Astrocyte (in vitro differentiated cells and primary cell): Measurements from ENCODE around the gene MOSPD3. TPM values are rescaled to one million over a fixed set of nuclear protein-coding genes. Genes with fewer than 3 reads are reported as not detected.
A peak's percentile ranks its signal among the peaks of the same experiment; 100 is the strongest.

ENCODE experiments used
- DNase-seq: peaks from one replicate; pipeline ENCODE4 v3.0.0-alpha.2; 2010; ENCODE audit warnings: low read depth
- FAIRE-seq: peaks from 2 replicates; lab custom pipeline; 2011; peaks lifted over from hg19 to GRCh38; lab: Jason Lieb, UNC
- H2AFZ ChIP-seq: 2 replicates; pipeline ENCODE4 v1.6.0; 2012; ENCODE audit warnings: low read depth, low read length, inconsistent platforms
- H3K27ac ChIP-seq: 2 replicates; pipeline ENCODE4 v1.5.1; 2011; ENCODE audit warnings: low read depth, low read length, inconsistent platforms
- H3K27me3 ChIP-seq: 2 replicates; pipeline ENCODE4 v1.6.0; 2011; ENCODE audit warnings: low read length, inconsistent platforms; ENCODE audit not compliant: insufficient read depth
- H3K36me3 ChIP-seq: 2 replicates; pipeline ENCODE4 v1.5.1; 2011; ENCODE audit warnings: low read length, inconsistent platforms; ENCODE audit not compliant: insufficient read depth
- H3K4me1 ChIP-seq: 2 replicates; pipeline ENCODE4 v1.5.1; 2011; ENCODE audit warnings: low read length, inconsistent platforms; ENCODE audit not compliant: insufficient read depth
- H3K4me2 ChIP-seq: 2 replicates; pipeline ENCODE4 v1.6.0; 2012; ENCODE audit warnings: low read length, inconsistent platforms
- H3K4me3 ChIP-seq: 2 replicates; pipeline ENCODE4 v1.5.1; 2011; ENCODE audit warnings: low read depth, mild to moderate bottlenecking, low read length, inconsistent platforms; ENCODE audit not compliant: insufficient read depth
- H3K79me2 ChIP-seq: 2 replicates; pipeline ENCODE4 v1.6.0; 2012; ENCODE audit warnings: mild to moderate bottlenecking, low read length, inconsistent platforms; ENCODE audit not compliant: insufficient read depth
- H3K9ac ChIP-seq: 2 replicates; pipeline ENCODE4 v1.6.0; 2012; ENCODE audit warnings: mild to moderate bottlenecking, low read length, inconsistent platforms
- H3K9me3 ChIP-seq: 2 replicates; pipeline ENCODE4 v1.5.1; 2012; ENCODE audit warnings: low read depth, mild to moderate bottlenecking, low read length, inconsistent platforms; ENCODE audit not compliant: insufficient read depth
- H4K20me1 ChIP-seq: 2 replicates; pipeline ENCODE4 v1.6.0; 2012; ENCODE audit warnings: low read length, inconsistent platforms; ENCODE audit not compliant: insufficient read depth
- H3K27ac Mint-ChIP-seq: one replicate; pipeline ENCODE4 v1.8.0; 2021; ENCODE audit warnings: mild to moderate bottlenecking, mixed read lengths; ENCODE audit not compliant: unreplicated experiment
- H3K27me3 Mint-ChIP-seq: one replicate; pipeline ENCODE4 v1.8.0; 2021; ENCODE audit warnings: low read depth, mixed read lengths; ENCODE audit not compliant: unreplicated experiment
- H3K36me3 Mint-ChIP-seq: one replicate; pipeline ENCODE4 v1.8.0; 2021; ENCODE audit warnings: low read depth, mixed read lengths; ENCODE audit not compliant: unreplicated experiment
- H3K4me1 Mint-ChIP-seq: one replicate; pipeline ENCODE4 v1.8.0; 2021; ENCODE audit warnings: low read depth, mixed read lengths; ENCODE audit not compliant: unreplicated experiment
- H3K4me3 Mint-ChIP-seq: one replicate; pipeline ENCODE4 v1.8.0; 2021; ENCODE audit warnings: mild to moderate bottlenecking, moderate library complexity, mixed read lengths; ENCODE audit not compliant: unreplicated experiment
- H3K9me3 Mint-ChIP-seq: one replicate; pipeline ENCODE4 v1.8.0; 2021; ENCODE audit warnings: mild to moderate bottlenecking, mixed read lengths; ENCODE audit not compliant: unreplicated experiment
- CTCF ChIP-seq: IDR thresholded peaks from 2 replicates; pipeline ENCODE4 v1.5.1; 2011; ENCODE audit warnings: low read depth, mild to moderate bottlenecking, inconsistent platforms, low read length, moderate library complexity; ENCODE audit not compliant: insufficient read depth
- EZH2 ChIP-seq: IDR thresholded peaks from 2 replicates; pipeline ENCODE4 v1.6.1; 2012; ENCODE audit warnings: mild to moderate bottlenecking, low read length, inconsistent platforms; ENCODE audit not compliant: insufficient read depth
- total RNA-seq: library from RNA; stranded (reverse); gene quantifications from 2 replicates; pipeline ENCODE4 v1.2.1, GENCODE V29; 2021

The MOSPD3 gene
- total RNA-seq, 1 donor from 2014 or later, result 18.8 TPM

- Histone ChIP-seq H3K9ac (no peak overlapping the region), H3K4me1 (peaks cover under 1% of the 10 kb centered on the region), H2AFZ (no peak overlapping the region), H3K27ac (no peak overlapping the region), H3K4me2 (no peak overlapping the region), H3K9me3 (no peaks in the 10 kb centered on the region), H3K4me3 (no peak overlapping the region), H3K79me2 (peaks cover 15% of the 10 kb centered on the region), H4K20me1 (peaks cover 22% of the 10 kb centered on the region), H3K36me3 (peaks cover 18% of the 10 kb centered on the region), H3K27me3 (no peaks in the 10 kb centered on the region)
- Mint-ChIP-seq H3K27ac (no peak overlapping the region), H3K9me3 (no peaks in the 10 kb centered on the region), H3K27me3 (peaks cover 2% of the 10 kb centered on the region), H3K4me3 (no peak overlapping the region), H3K36me3 (peaks cover 9% of the 10 kb centered on the region), H3K4me1 (peaks cover under 1% of the 10 kb centered on the region)
- TF ChIP-seq CTCF, result no peak
- no peak for TF ChIP-seq EZH2
- FAIRE-seq (no peak), DNase-seq (no peak)
Measured at GRCh38 chr7:100577103-100577502, 35.2 kb upstream of the MOSPD3 start.

- no peak overlapping the region for H3K4me3 Mint-ChIP-seq
- H3K9me3 Mint-ChIP-seq, result no peaks in the 10 kb centered on the region
- H3K27me3 Mint-ChIP-seq, result no peaks in the 10 kb centered on the region
- Histone ChIP-seq H3K27ac (no peak overlapping the region), H3K27me3 (no peaks in the 10 kb centered on the region), H3K4me2 (no peak overlapping the region), H3K9ac (no peak overlapping the region), H4K20me1 (peaks cover 26% of the 10 kb centered on the region), H3K36me3 (peaks cover 18% of the 10 kb centered on the region), H2AFZ (no peak overlapping the region), H3K79me2 (peaks cover 19% of the 10 kb centered on the region), H3K9me3 (no peaks in the 10 kb centered on the region), H3K4me1 (no peaks in the 10 kb centered on the region), H3K4me3 (no peak overlapping the region)
- DNase-seq (no peak), FAIRE-seq (no peak)
- TF ChIP-seq CTCF (no peak), EZH2 (no peak)
- no peak overlapping the region for H3K27ac Mint-ChIP-seq
- peaks cover 3% of the 10 kb centered on the region for H3K4me1 Mint-ChIP-seq
- peaks cover 11% of the 10 kb centered on the region for H3K36me3 Mint-ChIP-seq
Measured at GRCh38 chr7:100577507-100577906, 34.8 kb upstream of the MOSPD3 start.

GRCh38 chr7:100578246-100579183 lies 33.8 kb upstream of the MOSPD3 start:
- H3K27me3 ChIP-seq, result no peaks in the 10 kb centered on the region
- no peak overlapping the region for H3K4me3 ChIP-seq
- no peak overlapping the region for H2AFZ ChIP-seq
- H4K20me1 ChIP-seq, result peaks cover 36% of the 10 kb centered on the region
- H3K9me3 ChIP-seq, result no peaks in the 10 kb centered on the region
- H3K79me2 ChIP-seq, result peaks cover 29% of the 10 kb centered on the region
- peaks cover 18% of the 10 kb centered on the region for H3K36me3 ChIP-seq
- H3K9ac ChIP-seq, result no peak overlapping the region
- no peaks in the 10 kb centered on the region for H3K27me3 Mint-ChIP-seq
- no peak overlapping the region for H3K4me2 ChIP-seq
- H3K4me1 ChIP-seq, result peaks cover 7% of the 10 kb centered on the region
- TF ChIP-seq EZH2 (no peak), CTCF (no peak)
- FAIRE-seq (no peak), DNase-seq (no peak)
- H3K4me1 Mint-ChIP-seq, result peaks cover 12% of the 10 kb centered on the region
- H3K9me3 Mint-ChIP-seq, result no peaks in the 10 kb centered on the region
- peaks cover 12% of the 10 kb centered on the region for H3K36me3 Mint-ChIP-seq
- H3K27ac Mint-ChIP-seq, result peak overlapping the region; percentile 41
- no peak overlapping the region for H3K27ac ChIP-seq
- peak overlapping the region; percentile 50 for H3K4me3 Mint-ChIP-seq
